ENCODE data around the gene OCA2. TPM values are rescaled to one million over a fixed set of nuclear protein-coding genes. Genes with fewer than 3 reads are reported as not detected.

OCA2 gene
- total and polyA plus RNA-seq, 2 experiments from 2014 or later: not detected

DNA sequence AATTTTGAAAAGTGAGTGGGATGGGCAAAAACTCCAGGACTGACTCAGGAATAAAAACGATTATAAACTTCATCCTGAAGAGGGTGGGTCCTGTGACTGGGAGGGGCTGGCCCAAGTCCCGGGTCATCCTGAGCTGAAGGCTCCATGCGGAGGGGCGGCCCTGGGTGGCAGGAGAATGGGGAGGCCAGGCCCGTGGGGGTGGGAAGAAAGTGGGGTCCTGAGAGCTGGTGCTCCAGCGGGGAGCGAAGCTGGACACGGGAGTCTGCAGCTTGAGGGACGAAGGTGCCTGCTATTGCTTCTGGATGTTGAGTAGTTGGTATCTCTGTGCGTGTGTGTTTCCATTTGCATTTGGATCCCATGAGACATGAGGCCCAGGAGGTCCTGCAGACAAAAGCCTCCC lies 4.7 kb upstream of the OCA2 start:
- Histone ChIP-seq H3K4me2 (ENCODE audit: unreplicated experiment) (no peak overlapping the region), H3K9ac (no peak overlapping the region), H3K4me1 (ENCODE audit: insufficient read depth) (no peaks in the 10 kb centered on the region), H2AFZ (no peak overlapping the region), H3K9me3 (ENCODE audit: low read depth) (no peaks in the 10 kb centered on the region), H3K27me3 (replicated peaks; ENCODE audit: insufficient read depth) (peaks cover 14% of the 10 kb centered on the region; the same call in 1 of the 2 replicates), H3K9me2 (ENCODE audit: insufficient read depth) (no peaks in the 10 kb centered on the region), H3K36me3 (ENCODE audit: low read depth) (no peaks in the 10 kb centered on the region), H3K79me2 (ENCODE audit: insufficient read depth) (no peaks in the 10 kb centered on the region), H4K20me1 (ENCODE audit: insufficient read depth) (no peaks in the 10 kb centered on the region), H3F3A (ENCODE audit: insufficient read depth) (no peaks in the 10 kb centered on the region), H3K4me3 (no peak overlapping the region), H3K27ac (no peak overlapping the region)
- TF ChIP-seq EZH2phosphoT487 (IDR thresholded peaks at IDR 0.05; ENCODE audit: insufficient read depth, low read depth) (no peak), EZH2 (IDR thresholded peaks at IDR 0.05; ENCODE audit: insufficient read depth, poor library complexity, severe bottlenecking) (no peak)
- in situ Hi-C loops (cut with MboI): no loop called here
- no peak for DNase-seq
- 76 to 86% methylated on average over 9 to 10 of the region's 10 CpGs for WGBS, 2 experiments (ENCODE audit: low coverage in 1 of 2, low lambda C conversion rate in 2 of 2, missing lambda C conversion rate in 2 of 2)

DNA sequence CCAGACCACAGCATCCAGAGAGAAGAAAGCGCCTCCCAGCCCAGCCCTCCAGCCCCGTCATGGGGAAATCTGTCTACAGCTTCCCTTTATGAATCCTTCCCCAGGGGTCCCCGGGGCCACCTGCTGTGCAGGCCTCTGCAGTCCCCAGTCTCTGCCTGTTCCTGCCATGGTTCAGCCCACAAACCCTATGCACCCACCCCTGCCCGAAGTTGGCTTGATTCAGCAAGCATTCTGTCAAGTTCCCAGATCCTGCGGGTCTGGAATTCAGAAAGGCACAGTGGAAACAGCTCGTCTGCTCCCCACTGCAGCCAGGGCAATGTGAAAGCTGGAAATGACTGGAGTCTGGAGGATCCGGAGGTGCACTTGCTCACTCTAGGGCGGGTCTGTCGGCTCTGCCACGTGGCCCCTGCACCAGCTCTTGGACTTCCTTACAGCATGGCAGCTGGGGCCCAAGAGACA lies 2.9 kb upstream of the OCA2 start:
- H3F3A ChIP-seq (ENCODE audit: insufficient read depth): no peaks in the 10 kb centered on the region
- no peaks in the 10 kb centered on the region for H3K9me3 ChIP-seq (ENCODE audit: low read depth)
- H2AFZ ChIP-seq: no peak overlapping the region
- no peak overlapping the region for H3K4me2 ChIP-seq (ENCODE audit: unreplicated experiment)
- no peaks in the 10 kb centered on the region for H3K79me2 ChIP-seq (ENCODE audit: insufficient read depth)
- no peaks in the 10 kb centered on the region for H3K9me2 ChIP-seq (ENCODE audit: insufficient read depth)
- H3K9ac ChIP-seq: no peak overlapping the region
- no peak for DNase-seq
- TF ChIP-seq EZH2phosphoT487 (IDR thresholded peaks at IDR 0.05; ENCODE audit: insufficient read depth, low read depth): no peak
- TF ChIP-seq EZH2 (IDR thresholded peaks at IDR 0.05; ENCODE audit: insufficient read depth, poor library complexity, severe bottlenecking): no peak
- H3K4me1 ChIP-seq (ENCODE audit: insufficient read depth): no peaks in the 10 kb centered on the region
- H3K27me3 ChIP-seq (replicated peaks; ENCODE audit: insufficient read depth): peaks cover 29% of the 10 kb centered on the region
- H3K4me3 ChIP-seq: no peak overlapping the region
- H3K27ac ChIP-seq: no peak overlapping the region
- no peaks in the 10 kb centered on the region for H4K20me1 ChIP-seq (ENCODE audit: insufficient read depth)
- WGBS, 2 experiments (ENCODE audit: low coverage in 1 of 2, low lambda C conversion rate in 2 of 2, missing lambda C conversion rate in 2 of 2): 67 to 72% methylated on average over 10 of the region's 10 CpGs
- in situ Hi-C loops (cut with MboI): no loop called here
- no peaks in the 10 kb centered on the region for H3K36me3 ChIP-seq (ENCODE audit: low read depth)

DNA sequence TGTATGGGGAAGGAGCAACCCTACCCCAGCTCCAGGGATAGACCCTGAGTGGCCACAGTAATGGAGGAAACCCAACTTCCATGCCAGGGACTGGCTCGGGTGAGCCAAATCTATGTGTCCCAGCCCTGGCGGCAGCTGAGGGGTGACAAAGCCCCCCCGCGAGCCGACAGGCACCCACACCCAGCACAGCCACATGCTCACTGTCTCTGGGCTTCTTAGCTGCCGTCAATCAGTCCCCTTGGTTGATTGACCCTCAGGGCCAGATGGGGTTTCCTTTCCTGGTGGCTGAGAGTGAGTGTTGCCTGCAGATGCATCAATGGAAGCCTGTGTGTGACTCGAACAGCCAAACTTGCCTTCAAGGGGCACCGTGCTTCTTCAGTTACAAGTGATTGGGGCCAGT lies 2.1 kb upstream of the OCA2 start:
- H3K4me2 ChIP-seq (ENCODE audit: unreplicated experiment): no peak overlapping the region
- peaks cover 37% of the 10 kb centered on the region for H3K27me3 ChIP-seq (replicated peaks; ENCODE audit: insufficient read depth)
- DNase-seq: no peak
- no peaks in the 10 kb centered on the region for H4K20me1 ChIP-seq (ENCODE audit: insufficient read depth)
- H3F3A ChIP-seq (ENCODE audit: insufficient read depth): no peaks in the 10 kb centered on the region
- H3K36me3 ChIP-seq (ENCODE audit: low read depth): no peaks in the 10 kb centered on the region
- H3K9me2 ChIP-seq (ENCODE audit: insufficient read depth): no peaks in the 10 kb centered on the region
- H3K9me3 ChIP-seq (ENCODE audit: low read depth): no peaks in the 10 kb centered on the region
- TF ChIP-seq EZH2 (IDR thresholded peaks at IDR 0.05; ENCODE audit: insufficient read depth, poor library complexity, severe bottlenecking) (no peak), EZH2phosphoT487 (IDR thresholded peaks at IDR 0.05; ENCODE audit: insufficient read depth, low read depth) (no peak)
- no peak overlapping the region for H3K4me3 ChIP-seq
- H3K4me1 ChIP-seq (ENCODE audit: insufficient read depth): no peaks in the 10 kb centered on the region
- no peaks in the 10 kb centered on the region for H3K79me2 ChIP-seq (ENCODE audit: insufficient read depth)
- WGBS, 2 experiments (ENCODE audit: low coverage in 1 of 2, low lambda C conversion rate in 2 of 2, missing lambda C conversion rate in 2 of 2): 82 to 91% methylated on average over 7 of the region's 8 CpGs
- H3K9ac ChIP-seq: no peak overlapping the region
- H2AFZ ChIP-seq: no peak overlapping the region
- in situ Hi-C loops (cut with MboI): no loop called here
- no peak overlapping the region for H3K27ac ChIP-seq

DNA sequence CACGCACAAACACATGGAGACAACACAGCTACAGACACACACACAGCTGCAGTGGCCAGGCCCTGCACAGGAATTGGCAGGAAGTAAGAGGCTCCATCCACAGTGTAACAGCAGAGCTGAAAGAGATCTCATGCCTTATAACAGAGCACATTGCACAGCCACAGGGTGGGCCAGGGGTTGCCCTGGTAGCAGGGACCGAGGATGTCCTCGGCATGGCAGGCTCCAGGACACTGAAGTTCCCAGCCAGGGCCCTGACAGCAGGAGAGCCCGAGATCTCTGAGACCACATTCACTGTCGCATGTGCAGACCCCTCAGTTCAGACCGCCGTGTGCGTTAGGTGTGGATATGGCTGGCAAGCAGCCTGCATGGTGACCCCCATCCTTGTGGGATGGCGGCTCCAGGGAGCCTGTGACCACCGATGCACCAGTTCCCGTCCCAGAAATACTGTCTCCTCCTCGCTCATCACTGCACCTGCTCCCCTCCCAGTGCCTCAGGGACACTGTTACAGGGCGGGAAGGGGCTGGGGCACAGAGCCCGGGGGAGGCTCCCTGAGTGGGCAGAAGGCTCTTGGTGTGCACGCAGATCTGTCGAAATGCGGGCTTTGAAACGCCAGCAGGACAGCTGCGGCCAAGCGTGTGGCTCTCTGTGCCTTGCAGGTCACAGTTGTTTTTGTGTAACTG lies 1.5 kb upstream of the OCA2 start:
- TF ChIP-seq EZH2phosphoT487 (IDR thresholded peaks at IDR 0.05; ENCODE audit: insufficient read depth, low read depth) (no peak), EZH2 (IDR thresholded peaks at IDR 0.05; ENCODE audit: insufficient read depth, poor library complexity, severe bottlenecking) (no peak)
- no peaks in the 10 kb centered on the region for H4K20me1 ChIP-seq (ENCODE audit: insufficient read depth)
- no peaks in the 10 kb centered on the region for H3K36me3 ChIP-seq (ENCODE audit: low read depth)
- in situ Hi-C loops (cut with MboI): no loop called here
- 82 to 89% methylated on average over 20 of the region's 20 CpGs for WGBS, 2 experiments (ENCODE audit: low coverage in 1 of 2, low lambda C conversion rate in 2 of 2, missing lambda C conversion rate in 2 of 2)
- H3K27ac ChIP-seq: no peak overlapping the region
- H2AFZ ChIP-seq: no peak overlapping the region
- no peaks in the 10 kb centered on the region for H3K9me3 ChIP-seq (ENCODE audit: low read depth)
- H3K4me3 ChIP-seq: no peak overlapping the region
- no peaks in the 10 kb centered on the region for H3F3A ChIP-seq (ENCODE audit: insufficient read depth)
- no peaks in the 10 kb centered on the region for H3K9me2 ChIP-seq (ENCODE audit: insufficient read depth)
- no peak overlapping the region for H3K9ac ChIP-seq
- H3K4me2 ChIP-seq (ENCODE audit: unreplicated experiment): no peak overlapping the region
- no peaks in the 10 kb centered on the region for H3K79me2 ChIP-seq (ENCODE audit: insufficient read depth)
- no peak for DNase-seq
- peaks cover 39% of the 10 kb centered on the region for H3K27me3 ChIP-seq (replicated peaks; ENCODE audit: insufficient read depth)
- H3K4me1 ChIP-seq (ENCODE audit: insufficient read depth): peaks cover 3% of the 10 kb centered on the region

All from GM23248 (cell line).